ENCODE results near the gene LCP2.

The LCP2 gene

DNA sequence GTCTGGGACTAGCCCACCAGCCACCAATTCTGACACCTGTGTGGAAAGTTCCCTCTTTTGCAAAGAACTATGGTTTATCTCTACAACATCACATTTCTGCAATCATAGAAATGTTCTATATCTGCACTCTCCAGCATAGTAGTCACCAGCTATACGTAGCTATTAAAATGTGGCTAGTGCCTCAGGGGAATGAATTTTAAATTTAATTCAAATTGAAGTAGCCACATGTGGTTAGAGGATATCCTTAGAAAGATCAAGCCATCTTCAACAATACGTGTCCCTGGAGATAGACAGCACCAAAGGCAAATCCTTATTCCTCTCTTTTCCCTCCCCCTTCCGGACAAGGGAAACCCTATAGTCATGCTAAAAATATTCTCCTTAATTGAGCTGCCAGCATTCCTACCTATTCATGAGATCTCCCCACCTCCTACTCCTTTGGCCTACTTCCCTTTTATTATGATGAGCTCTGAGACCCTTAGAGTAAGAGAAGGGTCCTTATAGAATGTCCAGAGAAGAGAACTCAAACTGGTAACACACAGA is 11.1 kb downstream of the LCP2 start:
- H3K9me3 ChIP-seq, result no peaks in the 10 kb centered on the region
- TF ChIP-seq, protein P1, sequence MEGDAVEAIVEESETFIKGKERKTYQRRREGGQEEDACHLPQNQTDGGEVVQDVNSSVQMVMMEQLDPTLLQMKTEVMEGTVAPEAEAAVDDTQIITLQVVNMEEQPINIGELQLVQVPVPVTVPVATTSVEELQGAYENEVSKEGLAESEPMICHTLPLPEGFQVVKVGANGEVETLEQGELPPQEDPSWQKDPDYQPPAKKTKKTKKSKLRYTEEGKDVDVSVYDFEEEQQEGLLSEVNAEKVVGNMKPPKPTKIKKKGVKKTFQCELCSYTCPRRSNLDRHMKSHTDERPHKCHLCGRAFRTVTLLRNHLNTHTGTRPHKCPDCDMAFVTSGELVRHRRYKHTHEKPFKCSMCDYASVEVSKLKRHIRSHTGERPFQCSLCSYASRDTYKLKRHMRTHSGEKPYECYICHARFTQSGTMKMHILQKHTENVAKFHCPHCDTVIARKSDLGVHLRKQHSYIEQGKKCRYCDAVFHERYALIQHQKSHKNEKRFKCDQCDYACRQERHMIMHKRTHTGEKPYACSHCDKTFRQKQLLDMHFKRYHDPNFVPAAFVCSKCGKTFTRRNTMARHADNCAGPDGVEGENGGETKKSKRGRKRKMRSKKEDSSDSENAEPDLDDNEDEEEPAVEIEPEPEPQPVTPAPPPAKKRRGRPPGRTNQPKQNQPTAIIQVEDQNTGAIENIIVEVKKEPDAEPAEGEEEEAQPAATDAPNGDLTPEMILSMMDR (IDR thresholded peaks at IDR 0.05; ENCODE audit: low read depth, low read length), result no peak
- no peak for DNase-seq
- H3K36me3 ChIP-seq, result no peaks in the 10 kb centered on the region
- H3K4me1 ChIP-seq, result no peaks in the 10 kb centered on the region
- H3K4me3 ChIP-seq (ENCODE audit: low read depth, low read length), result no peak overlapping the region
- no peaks in the 10 kb centered on the region for H3K27me3 ChIP-seq

DNA sequence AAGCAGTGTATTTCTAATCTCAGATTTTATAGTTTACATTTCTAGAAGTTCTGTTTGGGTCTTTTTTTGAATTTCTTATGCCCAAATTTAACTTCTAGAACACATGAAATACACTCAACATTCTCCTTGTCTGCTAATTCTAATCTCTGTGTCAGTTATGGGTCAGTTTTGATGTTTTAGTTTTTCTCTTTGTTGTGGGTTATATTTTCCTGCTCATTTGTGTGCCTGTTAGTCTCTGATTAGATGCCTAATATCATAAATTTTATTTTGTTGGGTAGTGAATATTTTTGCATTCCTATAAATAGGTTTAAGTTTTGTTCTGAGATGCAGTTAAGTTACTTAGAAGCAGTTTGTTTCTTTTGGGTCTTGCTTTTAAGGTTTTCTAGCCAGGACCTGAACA is 12.4 kb downstream of the LCP2 start:
- no peaks in the 10 kb centered on the region for H3K9me3 ChIP-seq
- H3K36me3 ChIP-seq, result no peaks in the 10 kb centered on the region
- no peaks in the 10 kb centered on the region for H3K4me1 ChIP-seq
- H3K4me3 ChIP-seq (ENCODE audit: low read depth, low read length), result no peak overlapping the region
- no peaks in the 10 kb centered on the region; the same call in 1 of the 2 replicates for H3K27me3 ChIP-seq
- TF ChIP-seq, protein P1 (IDR thresholded peaks at IDR 0.05; ENCODE audit: low read depth, low read length), result no peak
- DNase-seq, result no peak

DNA sequence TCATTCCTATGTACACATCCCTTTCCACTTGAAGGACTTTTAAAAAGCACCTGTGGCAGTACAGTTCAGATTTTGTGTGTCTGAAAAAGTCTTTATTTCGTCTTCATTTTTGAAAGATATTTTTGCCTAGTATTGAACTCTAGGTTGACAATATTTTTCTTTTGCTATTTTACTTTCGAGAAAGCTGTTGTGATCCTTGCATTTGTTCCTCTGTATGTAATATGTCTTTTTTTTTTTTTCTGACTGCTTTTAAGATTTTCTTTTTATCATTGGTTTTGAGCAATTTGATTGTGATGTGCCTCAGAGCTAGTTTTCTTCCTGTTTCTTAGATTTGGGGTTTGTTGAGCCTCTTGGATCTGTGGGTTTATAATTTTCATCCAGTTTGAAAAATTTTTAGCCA is 13.3 kb downstream of the LCP2 start:
- no peaks in the 10 kb centered on the region for H3K36me3 ChIP-seq
- DNase-seq, result no peak
- no peaks in the 10 kb centered on the region for H3K4me1 ChIP-seq
- TF ChIP-seq, protein P1 (IDR thresholded peaks at IDR 0.05; ENCODE audit: low read depth, low read length), result no peak
- H3K4me3 ChIP-seq (ENCODE audit: low read depth, low read length), result no peak overlapping the region
- H3K9me3 ChIP-seq, result no peaks in the 10 kb centered on the region
- no peaks in the 10 kb centered on the region; the same call in 1 of the 2 replicates for H3K27me3 ChIP-seq

DNA sequence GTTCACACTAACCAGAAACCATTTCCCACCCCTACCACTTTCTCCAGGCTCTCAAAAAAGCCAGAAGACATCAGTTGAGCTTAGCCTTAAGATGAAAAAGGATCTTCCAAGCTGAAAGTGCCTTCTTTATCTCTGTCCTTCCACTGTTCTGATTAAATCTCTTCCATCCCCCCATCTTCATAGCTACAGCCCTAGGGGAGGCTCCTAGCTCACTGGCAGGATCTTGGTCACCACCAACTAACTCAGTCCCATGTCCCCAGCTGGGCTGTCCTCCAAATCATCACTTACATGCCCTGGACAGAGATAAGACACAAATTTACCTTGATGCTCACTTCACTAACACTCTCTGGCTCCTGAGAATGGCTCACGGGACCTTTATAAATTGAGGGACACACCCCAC is 14.3 kb downstream of the LCP2 start:
- H3K4me1 ChIP-seq, result no peaks in the 10 kb centered on the region
- no peaks in the 10 kb centered on the region; the same call in 1 of the 2 replicates for H3K27me3 ChIP-seq
- H3K9me3 ChIP-seq, result no peaks in the 10 kb centered on the region
- H3K4me3 ChIP-seq (ENCODE audit: low read depth, low read length), result no peak overlapping the region
- H3K36me3 ChIP-seq, result no peaks in the 10 kb centered on the region
- TF ChIP-seq, protein P1 (IDR thresholded peaks at IDR 0.05; ENCODE audit: low read depth, low read length), result no peak
- DNase-seq, result no peak

DNA sequence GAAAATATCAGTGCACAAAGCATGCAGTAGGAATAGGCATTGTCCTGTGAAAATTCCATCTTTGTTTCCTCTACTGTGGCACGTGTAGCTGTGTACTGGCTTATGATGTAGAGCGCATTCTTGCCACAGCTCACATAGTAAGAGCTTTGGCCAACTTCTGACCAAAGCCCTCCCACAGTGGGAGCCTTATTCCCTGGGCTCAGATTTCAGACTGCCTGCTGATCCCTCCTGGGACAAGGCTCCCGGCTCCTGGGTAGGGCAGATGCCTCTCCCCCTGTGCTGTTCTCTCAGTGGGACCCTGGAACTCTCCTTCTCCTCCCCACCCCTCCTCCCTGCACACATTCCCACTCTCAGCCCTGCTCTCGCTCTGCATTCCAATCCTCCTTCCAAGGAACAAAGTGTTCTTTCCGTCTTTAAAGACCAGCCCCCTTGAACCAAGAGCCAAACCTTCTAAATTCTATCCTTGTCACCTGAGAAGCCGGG is 17.5 kb downstream of the LCP2 start:
- Histone ChIP-seq H3K4me1 (no peaks in the 10 kb centered on the region), H3K27me3 (no peaks in the 10 kb centered on the region; the same call in 1 of the 2 replicates), H3K4me3 (ENCODE audit: low read depth, low read length) (no peak overlapping the region), H3K9me3 (no peaks in the 10 kb centered on the region), H3K36me3 (no peaks in the 10 kb centered on the region)
- DNase-seq, result no peak
- TF ChIP-seq, protein P1 (IDR thresholded peaks at IDR 0.05; ENCODE audit: low read depth, low read length), result no peak

DNA sequence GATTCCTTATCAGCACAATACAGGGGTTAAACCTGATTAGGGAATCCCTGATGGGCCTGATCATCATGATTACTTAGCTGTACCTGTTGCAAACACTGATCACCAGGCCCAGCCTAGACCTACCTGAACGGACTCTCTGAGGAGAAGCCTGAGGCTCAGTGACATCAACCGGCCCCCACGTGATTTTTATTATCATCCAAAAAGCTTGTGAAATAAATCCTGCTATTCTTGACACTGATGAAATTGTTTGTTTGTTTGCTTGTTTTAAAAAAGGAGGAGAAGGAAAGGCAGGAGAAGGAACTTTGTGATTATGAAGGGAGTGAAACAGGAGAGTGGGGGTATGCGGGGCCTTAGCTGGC is 18.1 kb downstream of the LCP2 start:
- Histone ChIP-seq H3K9me3 (no peaks in the 10 kb centered on the region), H3K27me3 (no peaks in the 10 kb centered on the region; the same call in 1 of the 2 replicates), H3K4me1 (no peaks in the 10 kb centered on the region), H3K4me3 (ENCODE audit: low read depth, low read length) (no peak overlapping the region), H3K36me3 (no peaks in the 10 kb centered on the region)
- TF ChIP-seq, protein P1 (IDR thresholded peaks at IDR 0.05; ENCODE audit: low read depth, low read length), result no peak
- DNase-seq, result no peak
